Ovary (tissue), 3 donors: ENCODE results near the gene ZFP91.

Experiments
- EP300 ChIP-seq: sonication (generic); formaldehyde crosslinking; IDR thresholded peaks from one replicate; pipeline ENCODE4 v1.6.1; 2017; ENCODE audit warnings: antibody characterized with exemption
- TF ChIP-seq, protein P1 (sequence below), 3 donors: fragments of 450-650 bp in 2 of 3; fragments of 200-600 bp in 1 of 3; IDR thresholded peaks; one replicate each; pipeline versions ENCODE4 v1.5.1 to v1.8.0; 2016 to 2022; ENCODE audit warnings: antibody characterized with exemption in 3 of 3, mild to moderate bottlenecking in 1 of 3
- donor health status: DM: no; HTN: no; CAD: no.

DNA sequence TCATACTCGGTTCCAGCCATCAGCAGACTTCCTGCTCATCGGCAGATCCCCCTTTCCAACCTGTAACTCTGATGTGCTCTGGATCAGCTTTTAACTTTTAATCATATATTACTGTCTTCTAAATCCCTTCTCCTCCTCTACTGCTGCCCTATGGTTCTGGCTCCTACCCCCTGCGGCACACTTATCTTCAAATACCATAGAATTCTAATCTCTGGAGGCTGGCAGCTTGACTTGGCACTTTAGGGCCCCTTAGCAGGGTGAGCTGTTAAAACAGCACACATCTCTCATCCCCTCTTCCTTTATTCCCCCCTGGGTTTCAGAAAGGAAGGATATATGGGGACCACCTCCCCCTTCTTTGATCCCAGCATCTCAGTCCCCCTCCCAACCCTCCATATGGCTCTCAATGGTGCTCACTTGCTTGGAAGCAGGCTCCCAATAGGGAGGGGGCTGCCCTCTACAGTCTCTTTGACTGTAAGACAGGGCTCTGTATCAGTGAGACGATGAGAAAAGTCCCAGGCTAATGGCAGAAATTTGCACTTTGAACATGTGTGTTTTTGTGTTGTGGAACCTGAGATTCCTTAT, 39.2 kb downstream of the ZFP91 start:
- TF ChIP-seq, protein P1, sequence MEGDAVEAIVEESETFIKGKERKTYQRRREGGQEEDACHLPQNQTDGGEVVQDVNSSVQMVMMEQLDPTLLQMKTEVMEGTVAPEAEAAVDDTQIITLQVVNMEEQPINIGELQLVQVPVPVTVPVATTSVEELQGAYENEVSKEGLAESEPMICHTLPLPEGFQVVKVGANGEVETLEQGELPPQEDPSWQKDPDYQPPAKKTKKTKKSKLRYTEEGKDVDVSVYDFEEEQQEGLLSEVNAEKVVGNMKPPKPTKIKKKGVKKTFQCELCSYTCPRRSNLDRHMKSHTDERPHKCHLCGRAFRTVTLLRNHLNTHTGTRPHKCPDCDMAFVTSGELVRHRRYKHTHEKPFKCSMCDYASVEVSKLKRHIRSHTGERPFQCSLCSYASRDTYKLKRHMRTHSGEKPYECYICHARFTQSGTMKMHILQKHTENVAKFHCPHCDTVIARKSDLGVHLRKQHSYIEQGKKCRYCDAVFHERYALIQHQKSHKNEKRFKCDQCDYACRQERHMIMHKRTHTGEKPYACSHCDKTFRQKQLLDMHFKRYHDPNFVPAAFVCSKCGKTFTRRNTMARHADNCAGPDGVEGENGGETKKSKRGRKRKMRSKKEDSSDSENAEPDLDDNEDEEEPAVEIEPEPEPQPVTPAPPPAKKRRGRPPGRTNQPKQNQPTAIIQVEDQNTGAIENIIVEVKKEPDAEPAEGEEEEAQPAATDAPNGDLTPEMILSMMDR (IDR thresholded peaks at IDR 0.05): no peak
- no peak for TF ChIP-seq EP300
